HG03565 (cell line): Measurements from ENCODE around the gene TMEM126B.

Experiments used
- ATAC-seq: cut with Tn5 transposase; IDR thresholded peaks from one replicate; pipeline ENCODE4 v1.9.1; 2021; ENCODE audit warnings: mild to moderate bottlenecking, moderate library complexity; ENCODE audit not compliant: unreplicated experiment

Gene TMEM126B

DNA sequence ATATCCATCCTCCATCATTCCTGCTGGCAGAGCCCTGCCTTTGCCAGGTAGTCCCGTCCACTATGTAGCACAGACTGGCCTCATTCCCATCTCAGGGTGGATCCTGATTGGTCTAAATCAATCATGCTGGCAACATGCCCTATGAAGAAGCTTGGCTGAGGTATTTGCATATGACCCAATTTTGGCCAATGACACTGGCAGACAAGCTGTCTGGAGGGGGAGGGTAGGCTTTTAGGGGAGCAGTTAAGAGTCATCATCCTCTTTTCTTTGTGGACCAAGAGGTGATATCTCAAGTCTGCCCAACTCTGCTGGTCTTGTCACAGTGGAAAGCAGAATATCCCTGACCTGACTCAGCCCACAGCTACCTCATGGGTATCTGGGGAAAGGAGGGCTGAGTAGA, 52.5 kb downstream of the TMEM126B start:
- ATAC-seq: no peak

DNA sequence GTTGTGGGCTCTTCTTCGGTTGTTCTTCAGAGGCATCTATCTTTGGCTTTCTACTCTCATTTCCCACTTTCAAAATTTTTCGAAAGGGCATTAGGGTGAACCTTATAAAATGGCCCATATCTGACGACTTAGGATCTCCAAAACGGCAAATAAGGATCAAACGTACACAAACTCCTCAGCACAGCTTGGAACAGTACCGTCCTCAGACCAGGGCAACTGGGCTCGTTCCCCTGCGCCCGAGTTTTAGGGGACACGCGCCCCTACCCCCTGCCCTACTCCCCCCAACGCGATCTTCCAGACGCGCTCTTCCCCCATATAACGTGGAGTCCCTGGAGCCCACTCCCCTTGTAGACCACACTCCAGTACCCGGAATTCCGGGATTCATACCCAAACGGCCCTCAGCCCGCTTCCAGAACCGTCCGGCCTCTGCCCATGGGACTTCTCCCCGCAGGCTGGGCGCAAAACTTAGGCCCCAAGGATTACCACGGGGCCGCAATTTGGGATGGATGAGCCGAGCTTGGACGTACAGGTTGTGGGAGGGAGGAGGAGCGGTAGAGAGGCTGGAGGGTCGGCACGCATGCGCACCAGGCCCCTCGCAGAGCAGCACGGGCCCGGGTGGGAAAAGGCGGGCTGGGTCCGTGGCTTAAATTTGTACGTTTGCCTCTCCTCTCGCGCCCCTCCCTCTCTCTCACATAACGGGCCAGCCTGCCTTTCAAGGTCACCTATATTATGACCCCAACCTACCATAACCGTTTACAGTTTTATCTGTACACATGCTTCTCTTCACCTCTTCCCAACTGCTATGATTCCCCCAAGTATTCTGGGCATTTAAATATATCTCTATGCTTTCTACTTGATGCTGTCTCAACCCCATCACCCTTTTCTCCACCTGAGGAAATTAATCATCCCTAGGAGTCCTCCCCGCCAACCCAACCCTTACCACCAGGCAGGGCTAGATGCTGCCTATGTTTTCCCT, 54.2 kb downstream of the TMEM126B start:
- ATAC-seq: peak; percentile 63

- ATAC-seq: no peak
These were observed 56.9 kb downstream of the TMEM126B start for GRCh38 chr11:85685125-85685819.

- ATAC-seq: no peak
These were observed 57.5 kb downstream of the TMEM126B start, which contains the start of gene CCDC89 for GRCh38 chr11:85685820-85686459. TSS of gene CCDC89 (minus strand) at chr11:85686195. CDS start at chr11:85686130, 65 bp downstream.
